ENCODE data around the gene IFNA7. TPM values are rescaled to one million over a fixed set of nuclear protein-coding genes. Genes with fewer than 3 reads are reported as not detected.

The IFNA7 gene
- total and polyA plus RNA-seq, 2 of the 4 experiments (the other 2 are of a cell fraction), result not detected

GRCh38 chr9:21210311-21210710 lies 8.3 kb upstream of the IFNA7 start:
- intact Hi-C loops (cut with micrococcal nuclease), result no loop called here
- Histone ChIP-seq H2BK20ac (ENCODE audit: low read depth, low read length) (no peak overlapping the region), H3K9me1 (ENCODE audit: insufficient read depth, low read length) (no peaks in the 10 kb centered on the region), H3K18ac (ENCODE audit: low read depth, low read length) (no peak overlapping the region), H2BK120ac (ENCODE audit: low read depth, low read length) (no peak overlapping the region), H2AK9ac (replicated peaks; ENCODE audit: low read depth, low read length, poor library complexity) (no peak overlapping the region), H2AFZ (replicated peaks; ENCODE audit: low read length, poor library complexity) (no peak overlapping the region), H2BK5ac (ENCODE audit: low read depth, low read length, poor library complexity, severe bottlenecking) (no peak overlapping the region), H3K4ac (ENCODE audit: low read depth, low read length) (no peak overlapping the region), H3K79me1 (ENCODE audit: low read depth in 1 of 2, low read length in 2 of 2) (no peaks in the 10 kb centered on the region), H2AK5ac (ENCODE audit: low read depth, low read length) (no peak overlapping the region), H4K91ac (ENCODE audit: insufficient read depth, low read depth, low read length) (no peak overlapping the region), H3K4me3 (ENCODE audit: insufficient read depth, low read depth, low read length) (no peak overlapping the region), H2BK15ac (ENCODE audit: low read depth, low read length) (no peak overlapping the region), H3K36me3 (ENCODE audit: control insufficient read depth, insufficient read depth, low read length) (no peaks in the 10 kb centered on the region), H3K4me1 (ENCODE audit: control insufficient read depth, insufficient read depth, low read length) (no peaks in the 10 kb centered on the region), H3K56ac (ENCODE audit: extremely low read depth, insufficient read depth, low read length) (no peak overlapping the region), H3K9ac (ENCODE audit: low read depth, low read length) (no peak overlapping the region), H4K5ac (ENCODE audit: low read depth, low read length) (no peak overlapping the region), H4K8ac (ENCODE audit: low read depth in 2 of 2, low read length in 2 of 2) (no peak overlapping the region), H3K14ac (replicated peaks; ENCODE audit: low read depth, low read length) (no peak overlapping the region), H3K4me2 (ENCODE audit: low read depth, low read length) (no peak overlapping the region), H3K27ac (ENCODE audit: insufficient read depth, low read length) (no peak overlapping the region), H4K20me1 (ENCODE audit: insufficient read depth, low read length) (no peaks in the 10 kb centered on the region), H3K27me3 (ENCODE audit: control insufficient read depth, insufficient read depth, low read length) (no peaks in the 10 kb centered on the region), H3K23ac (ENCODE audit: low read depth, low read length) (no peak overlapping the region), H3K9me3 (ENCODE audit: control insufficient read depth, insufficient read depth, low read length) (no peaks in the 10 kb centered on the region)
- dilution Hi-C loops (cut with HindIII; ENCODE audit: low sequenced_read_pairs, unreplicated experiment), result no loop called here
- WGBS, 2 experiments (ENCODE audit: extremely low coverage in 2 of 2, insufficient read length in 1 of 2), result 55% methylated on average over 5 of the region's 7 CpGs; no CpG with 5 or more reads in 1 of the 2 experiments
- DNase-seq, result no peak
- ChIA-PET POLR2A (ENCODE audit: unreplicated experiment) (no interaction called here), CTCF (no interaction called here)
- ATAC-seq (ENCODE audit: low read depth), result no peak
- TF ChIP-seq ELK1 (IDR thresholded peaks at IDR 0.05; ENCODE audit: borderline replicate concordance, low read depth, low read length) (no peak), RFX5 (IDR thresholded peaks at IDR 0.05; ENCODE audit: low read depth, low read length) (no peak), POLR2A (IDR thresholded peaks at IDR 0.05; ENCODE audit: low read depth, low read length) (no peak), BHLHE40 (IDR thresholded peaks at IDR 0.05; ENCODE audit: low read depth, low read length) (no peak), USF2 (IDR thresholded peaks at IDR 0.05; ENCODE audit: low read depth, low read length) (no peak), CHD1 (IDR thresholded peaks at IDR 0.05; ENCODE audit: low read depth, low read length) (no peak), MXI1 (IDR thresholded peaks at IDR 0.05; ENCODE audit: borderline replicate concordance, low read depth, low read length) (no peak), SMC3 (IDR thresholded peaks at IDR 0.05; ENCODE audit: low read depth, low read length) (no peak), CEBPB (IDR thresholded peaks at IDR 0.05; ENCODE audit: low read depth, low read length) (no peak)
- no TSS peak for BruUV-seq (replicated peaks)
- in situ Hi-C loops (cut with MboI; ENCODE audit: low sequenced_read_pairs), result loop anchor here (25.0 kb wide), 1 partner anchor 577 kb away; no protein-coding TSS in a partner anchor
